ENCODE data around the gene MECP2.

The MECP2 gene

GRCh38 chrX:154016366-154017076 lies 81.0 kb downstream of the MECP2 start:
- Histone ChIP-seq H3K9ac (ENCODE audit: low read length) (no peak overlapping the region), H3K36me3 (ENCODE audit: control insufficient read depth, insufficient read depth, low read length) (peaks cover 34% of the 10 kb centered on the region)

DNA sequence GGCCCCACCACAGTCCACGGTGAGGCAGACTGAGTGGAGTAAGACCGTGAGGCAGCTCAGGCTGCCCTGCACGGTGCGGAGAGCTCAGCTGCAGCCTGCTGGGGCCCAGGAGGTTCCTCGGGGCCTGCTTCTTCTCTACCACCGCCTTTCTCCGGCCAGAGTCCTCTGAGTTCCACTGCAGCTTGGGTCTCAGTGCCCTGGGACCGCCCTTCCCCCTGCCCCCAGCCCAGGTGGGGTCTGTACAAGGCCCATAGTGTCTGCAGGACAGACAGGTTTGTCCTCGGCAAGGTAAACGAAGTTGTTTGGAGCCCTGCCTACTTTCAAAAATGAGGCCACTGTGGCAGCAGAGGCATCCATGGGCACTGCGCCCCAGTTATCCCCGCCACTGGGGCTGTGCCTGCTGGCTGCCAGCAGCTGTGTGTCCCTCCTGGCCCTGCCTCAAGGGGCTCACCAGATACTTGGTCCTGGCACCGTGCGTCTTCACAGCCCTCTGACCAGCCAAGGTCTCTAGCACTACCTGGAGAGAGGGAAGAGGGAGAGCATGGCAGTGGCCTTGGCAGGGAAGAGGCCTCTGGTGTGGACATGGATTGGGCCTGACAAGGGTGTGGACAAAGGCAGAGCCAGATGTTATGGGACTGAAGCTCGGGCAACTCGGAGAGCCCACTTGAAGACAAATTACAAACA lies 81.8 kb downstream of the MECP2 start:
- H3K36me3 ChIP-seq (ENCODE audit: control insufficient read depth, insufficient read depth, low read length): peaks cover 38% of the 10 kb centered on the region
- H3K9me3 ChIP-seq (ENCODE audit: control insufficient read depth, insufficient read depth, low read depth, low read length): peaks cover 13% of the 10 kb centered on the region; the same call in 1 of the 2 replicates
- H3K4me1 ChIP-seq (ENCODE audit: control insufficient read depth, insufficient read depth, low read length): peaks cover 41% of the 10 kb centered on the region; the same call in 1 of the 2 replicates
- H3K27ac ChIP-seq (ENCODE audit: low read depth, low read length): no peak overlapping the region
- peak overlapping the region; percentile 16 for H3K9ac ChIP-seq (ENCODE audit: low read length)
- no peaks in the 10 kb centered on the region for H3K27me3 ChIP-seq (ENCODE audit: control insufficient read depth, insufficient read depth, low read length)
- no peak overlapping the region for H3K4me3 ChIP-seq (ENCODE audit: low read depth, low read length)

More at GRCh38 chrX:154016366-154017076, 81.0 kb downstream of the MECP2 start:
- H3K9me3 ChIP-seq (ENCODE audit: control insufficient read depth, insufficient read depth, low read depth, low read length): peaks cover 7% of the 10 kb centered on the region; the same call in 1 of the 2 replicates
- no peak overlapping the region for H3K4me3 ChIP-seq (ENCODE audit: low read depth, low read length)
- no peak overlapping the region for H3K27ac ChIP-seq (ENCODE audit: low read depth, low read length)
- H3K4me1 ChIP-seq (ENCODE audit: control insufficient read depth, insufficient read depth, low read length): peaks cover 49% of the 10 kb centered on the region
- no peaks in the 10 kb centered on the region for H3K27me3 ChIP-seq (ENCODE audit: control insufficient read depth, insufficient read depth, low read length)

GRCh38 chrX:154014429-154015380 lies 82.8 kb downstream of the MECP2 start:
- Histone ChIP-seq H3K4me1 (ENCODE audit: control insufficient read depth, insufficient read depth, low read length) (peaks cover 35% of the 10 kb centered on the region; the same call in 1 of the 2 replicates), H3K27ac (ENCODE audit: low read depth, low read length) (no peak overlapping the region), H3K9me3 (ENCODE audit: control insufficient read depth, insufficient read depth, low read depth, low read length) (peaks cover 17% of the 10 kb centered on the region; the same call in 1 of the 2 replicates), H3K4me3 (ENCODE audit: low read depth, low read length) (no peak overlapping the region), H3K36me3 (ENCODE audit: control insufficient read depth, insufficient read depth, low read length) (peaks cover 45% of the 10 kb centered on the region), H3K27me3 (ENCODE audit: control insufficient read depth, insufficient read depth, low read length) (no peaks in the 10 kb centered on the region), H3K9ac (ENCODE audit: low read length) (no peak overlapping the region)

- H3K9ac ChIP-seq (ENCODE audit: low read length): no peak overlapping the region
- H3K36me3 ChIP-seq (ENCODE audit: control insufficient read depth, insufficient read depth, low read length): peaks cover 45% of the 10 kb centered on the region
- no peaks in the 10 kb centered on the region for H3K27me3 ChIP-seq (ENCODE audit: control insufficient read depth, insufficient read depth, low read length)
- no peak overlapping the region for H3K4me3 ChIP-seq (ENCODE audit: low read depth, low read length)
- H3K27ac ChIP-seq (ENCODE audit: low read depth, low read length): no peak overlapping the region
- H3K9me3 ChIP-seq (ENCODE audit: control insufficient read depth, insufficient read depth, low read depth, low read length): peaks cover 17% of the 10 kb centered on the region; the same call in 1 of the 2 replicates
- peaks cover 32% of the 10 kb centered on the region; the same call in 1 of the 2 replicates for H3K4me1 ChIP-seq (ENCODE audit: control insufficient read depth, insufficient read depth, low read length)
Observed at GRCh38 chrX:154013614-154014360, 83.7 kb downstream of the MECP2 start.

DNA sequence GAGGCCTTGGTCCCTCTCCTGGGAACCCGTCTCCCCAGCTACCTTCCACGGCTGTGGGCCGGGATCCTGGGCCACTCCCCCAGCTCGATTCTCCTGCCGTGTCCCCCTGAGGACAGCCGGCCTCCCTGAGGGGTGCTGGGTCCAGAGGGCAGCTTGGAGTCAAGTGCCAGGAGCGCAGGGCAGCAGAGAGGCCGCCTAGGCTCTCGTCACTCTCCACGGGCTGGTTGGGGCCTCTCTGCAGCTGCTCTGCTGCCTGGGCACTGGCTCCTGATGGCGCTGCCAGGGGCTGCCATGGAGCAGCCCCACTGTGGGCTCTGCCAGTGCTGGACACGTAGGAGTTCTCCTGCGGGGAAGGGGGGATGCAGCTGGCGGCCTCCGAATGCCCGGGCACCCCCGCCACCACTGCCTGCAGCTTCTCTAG lies 84.5 kb downstream of the MECP2 start:
- no peak overlapping the region for H3K27ac ChIP-seq (ENCODE audit: low read depth, low read length)
- H3K27me3 ChIP-seq (ENCODE audit: control insufficient read depth, insufficient read depth, low read length): no peaks in the 10 kb centered on the region
- no peak overlapping the region for H3K4me3 ChIP-seq (ENCODE audit: low read depth, low read length)
- H3K9me3 ChIP-seq (ENCODE audit: control insufficient read depth, insufficient read depth, low read depth, low read length): peaks cover 14% of the 10 kb centered on the region; the same call in 1 of the 2 replicates
- peaks cover 27% of the 10 kb centered on the region; the same call in 1 of the 2 replicates for H3K4me1 ChIP-seq (ENCODE audit: control insufficient read depth, insufficient read depth, low read length)
- no peak overlapping the region for H3K9ac ChIP-seq (ENCODE audit: low read length)
- peaks cover 40% of the 10 kb centered on the region for H3K36me3 ChIP-seq (ENCODE audit: control insufficient read depth, insufficient read depth, low read length)

DNA sequence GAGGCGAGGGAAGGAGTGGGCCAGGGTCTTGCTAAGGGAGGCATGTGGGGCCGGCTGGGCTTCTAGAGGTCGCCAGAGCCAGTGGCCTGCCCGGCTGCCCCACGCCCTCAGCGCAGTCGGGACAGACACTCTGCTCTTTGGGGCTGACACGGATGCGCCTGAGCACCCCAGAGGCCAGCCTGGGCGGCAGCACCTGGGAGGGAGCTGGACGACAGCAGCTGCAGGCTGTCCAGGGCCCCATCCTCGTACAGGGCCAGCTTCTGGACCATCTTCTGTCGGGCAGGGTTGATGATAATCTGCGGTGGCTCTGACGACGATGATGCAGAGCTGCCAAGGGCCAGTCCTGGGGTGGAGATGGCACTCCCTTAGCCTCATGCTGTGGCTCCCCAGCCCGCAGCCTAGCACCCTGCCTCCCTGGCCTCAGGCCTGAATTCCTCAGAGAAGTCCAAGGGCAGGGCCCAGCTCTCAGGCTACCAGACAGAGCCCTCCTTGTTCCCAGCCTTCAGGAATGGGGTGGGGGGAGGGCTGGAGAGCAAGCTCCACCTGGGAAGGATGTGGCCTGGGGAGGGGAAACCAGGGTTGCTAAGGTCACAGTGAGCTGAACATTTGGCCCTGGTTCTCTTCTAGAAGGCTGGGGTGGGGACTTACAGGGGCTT lies 85.1 kb downstream of the MECP2 start:
- H3K4me3 ChIP-seq (ENCODE audit: low read depth, low read length): no peak overlapping the region
- peaks cover 14% of the 10 kb centered on the region; the same call in 1 of the 2 replicates for H3K9me3 ChIP-seq (ENCODE audit: control insufficient read depth, insufficient read depth, low read depth, low read length)
- no peak overlapping the region for H3K27ac ChIP-seq (ENCODE audit: low read depth, low read length)
- H3K4me1 ChIP-seq (ENCODE audit: control insufficient read depth, insufficient read depth, low read length): peaks cover 27% of the 10 kb centered on the region; the same call in 1 of the 2 replicates
- H3K36me3 ChIP-seq (ENCODE audit: control insufficient read depth, insufficient read depth, low read length): peaks cover 37% of the 10 kb centered on the region
- H3K27me3 ChIP-seq (ENCODE audit: control insufficient read depth, insufficient read depth, low read length): no peaks in the 10 kb centered on the region
- H3K9ac ChIP-seq (ENCODE audit: low read length): no peak overlapping the region

- Histone ChIP-seq H3K36me3 (ENCODE audit: control insufficient read depth, insufficient read depth, low read length) (peaks cover 30% of the 10 kb centered on the region), H3K9me3 (ENCODE audit: control insufficient read depth, insufficient read depth, low read depth, low read length) (peaks cover 14% of the 10 kb centered on the region; the same call in 1 of the 2 replicates), H3K27ac (ENCODE audit: low read depth, low read length) (no peak overlapping the region), H3K9ac (ENCODE audit: low read length) (no peak overlapping the region), H3K27me3 (ENCODE audit: control insufficient read depth, insufficient read depth, low read length) (no peaks in the 10 kb centered on the region), H3K4me3 (ENCODE audit: low read depth, low read length) (no peak overlapping the region), H3K4me1 (ENCODE audit: control insufficient read depth, insufficient read depth, low read length) (peaks cover 27% of the 10 kb centered on the region; the same call in 1 of the 2 replicates)
Observed at GRCh38 chrX:154011376-154012335, 85.9 kb downstream of the MECP2 start.

GRCh38 chrX:154010330-154011087 lies 87.0 kb downstream of the MECP2 start:
- Histone ChIP-seq H3K9ac (ENCODE audit: low read length) (no peak overlapping the region), H3K9me3 (ENCODE audit: control insufficient read depth, insufficient read depth, low read depth, low read length) (peaks cover 14% of the 10 kb centered on the region; the same call in 1 of the 2 replicates), H3K4me3 (ENCODE audit: low read depth, low read length) (no peak overlapping the region), H3K27me3 (ENCODE audit: control insufficient read depth, insufficient read depth, low read length) (no peaks in the 10 kb centered on the region), H3K4me1 (ENCODE audit: control insufficient read depth, insufficient read depth, low read length) (peaks cover 22% of the 10 kb centered on the region; the same call in 1 of the 2 replicates), H3K36me3 (ENCODE audit: control insufficient read depth, insufficient read depth, low read length) (peaks cover 22% of the 10 kb centered on the region), H3K27ac (ENCODE audit: low read depth, low read length) (no peak overlapping the region)
